Kidney tubule cell (primary cell): ENCODE measurements around the gene LRRC8D.
A peak's percentile ranks its signal among the peaks of the same experiment; 100 is the strongest.

Source experiments
- DNase-seq: peaks from one replicate; pipeline ENCODE4 v3.0.0-alpha.2; 2018; ENCODE audit warnings: low spot score

Gene LRRC8D

GRCh38 chr1:89833183-89834082 is 12.6 kb downstream of the LRRC8D start:
- DNase-seq: no peak

GRCh38 chr1:89834083-89834704 is 13.4 kb downstream of the LRRC8D start:
- no peak for DNase-seq

- DNase-seq: no peak
These were observed 15.6 kb downstream of the LRRC8D start for GRCh38 chr1:89836252-89837035.

GRCh38 chr1:89837036-89837481 is 16.2 kb downstream of the LRRC8D start:
- DNase-seq: peak; percentile 32

GRCh38 chr1:89837510-89837909 is 16.7 kb downstream of the LRRC8D start:
- no peak for DNase-seq

GRCh38 chr1:89839516-89839915 is 18.7 kb downstream of the LRRC8D start:
- DNase-seq: no peak

- DNase-seq: no peak
These were observed 20.7 kb downstream of the LRRC8D start for GRCh38 chr1:89841507-89841906.

- DNase-seq: no peak
These were observed 21.9 kb downstream of the LRRC8D start for GRCh38 chr1:89842567-89843272.

GRCh38 chr1:89843273-89844130 is 22.7 kb downstream of the LRRC8D start:
- DNase-seq: peak; percentile 77

GRCh38 chr1:89844241-89844807 is 23.5 kb downstream of the LRRC8D start:
- DNase-seq: no peak

GRCh38 chr1:89844860-89845259 is 24.0 kb downstream of the LRRC8D start:
- no peak for DNase-seq

- DNase-seq: no peak
These were observed 26.4 kb downstream of the LRRC8D start for GRCh38 chr1:89847191-89847729.

- DNase-seq: peak; percentile 51
These were observed 30.1 kb downstream of the LRRC8D start for GRCh38 chr1:89850844-89851415.

GRCh38 chr1:89854140-89854539 is 33.3 kb downstream of the LRRC8D start:
- DNase-seq: no peak

- DNase-seq: peak; percentile 60
These were observed 34.7 kb downstream of the LRRC8D start for GRCh38 chr1:89855413-89856123.

- DNase-seq: no peak
These were observed 42.5 kb downstream of the LRRC8D start for GRCh38 chr1:89863165-89863830.

GRCh38 chr1:89865498-89866382 is 44.9 kb downstream of the LRRC8D start:
- DNase-seq: peak; percentile 71

GRCh38 chr1:89866568-89866967 is 45.7 kb downstream of the LRRC8D start:
- DNase-seq: no peak
